ENCODE results near the gene DDR2.
"Not testable (repeated sequence)": the region's sequence is repeated elsewhere in the genome, so short reads cannot be mapped to it uniquely, and the experiment has no call there.

The DDR2 gene

GRCh38 chr1:162779043-162779442, 146.8 kb downstream of the DDR2 start:
- DNase-seq (ENCODE audit: low read depth), result no peak

DNA sequence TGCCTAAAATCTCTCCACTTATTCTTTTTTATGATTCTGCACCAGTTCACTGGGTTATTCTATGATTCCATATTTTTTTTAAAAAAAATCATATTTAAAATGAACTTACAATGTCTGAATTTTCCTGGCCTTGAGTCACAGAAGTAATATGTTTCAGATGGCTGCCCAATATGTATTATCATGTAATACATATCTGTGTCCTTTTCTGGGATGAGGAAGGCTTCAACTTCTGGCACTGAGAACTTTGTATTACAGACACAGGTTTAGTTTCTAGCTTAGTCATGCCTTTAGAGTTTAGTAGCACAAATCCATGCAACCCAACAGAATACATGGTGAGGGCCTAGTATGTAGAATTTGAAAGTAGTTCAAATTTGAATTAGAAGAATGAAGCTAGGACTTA, 150.4 kb downstream of the DDR2 start:
- no peak for DNase-seq (ENCODE audit: low read depth)

- DNase-seq (ENCODE audit: low read depth), result not testable (repeated sequence)
Observed at GRCh38 chr1:162784926-162785325, 152.7 kb downstream of the DDR2 start.

- not testable (repeated sequence) for DNase-seq (ENCODE audit: low read depth)
Observed at GRCh38 chr1:162788783-162789182, 156.5 kb downstream of the DDR2 start.

DNA sequence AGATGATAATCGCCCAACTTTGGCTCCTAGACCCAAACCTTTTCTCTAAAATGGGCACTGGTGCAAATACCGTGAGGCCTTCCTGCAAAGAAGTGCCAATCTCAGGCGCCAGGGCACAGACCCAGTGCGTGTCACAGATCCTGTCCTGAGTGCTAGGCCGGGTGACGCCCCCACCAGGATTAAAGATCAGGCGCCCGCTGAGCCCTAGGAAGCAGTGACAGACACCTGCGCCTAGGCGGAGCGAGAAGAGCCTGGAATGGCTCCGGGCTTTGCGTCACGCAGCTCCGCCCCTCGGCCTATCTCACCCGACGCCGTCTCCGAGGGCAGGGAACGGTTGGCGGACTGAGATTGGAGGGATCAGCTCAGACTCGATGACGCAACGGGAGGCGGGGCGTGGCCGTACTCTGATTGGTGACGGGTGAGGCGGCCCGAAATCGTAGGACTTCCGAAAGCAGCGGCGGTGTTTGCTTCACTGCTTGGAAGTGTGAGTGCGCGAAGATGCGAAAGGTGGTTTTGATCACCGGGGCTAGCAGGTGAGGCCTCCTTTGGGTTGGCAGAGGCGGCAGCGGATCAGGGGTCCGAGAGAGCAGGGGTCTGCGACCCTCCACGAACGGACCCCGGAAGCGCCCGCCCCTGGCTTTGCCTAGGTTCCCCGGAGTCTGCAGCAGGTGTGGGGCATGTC, 158.2 kb downstream of the DDR2 start, which contains the start of gene HSD17B7:
Gene HSD17B7, plus strand, starts transcription at position 400 of the 682 bp plus-strand sequence. Its CDS starts 99 bp downstream, at position 499.
- peak; percentile 51 for DNase-seq (ENCODE audit: low read depth)

DNA sequence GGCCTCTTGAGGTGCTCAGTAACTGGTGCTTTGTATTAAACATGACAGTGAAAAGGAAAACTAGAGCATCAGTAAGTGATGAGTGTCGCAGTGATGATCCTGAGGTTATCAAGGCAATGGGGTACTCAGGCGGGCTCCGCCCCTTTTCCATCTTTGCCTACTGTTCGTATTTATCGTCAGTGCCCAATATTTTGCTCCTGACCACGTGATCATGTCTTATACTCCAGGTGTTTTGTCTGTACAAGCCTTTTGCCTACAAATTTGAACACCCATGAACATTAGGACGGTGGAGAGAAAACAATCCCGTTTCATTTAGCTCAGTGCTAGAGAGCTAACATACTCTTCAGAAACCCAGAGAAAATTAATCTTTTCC, 158.7 kb downstream of the DDR2 start:
- not testable (repeated sequence) for DNase-seq (ENCODE audit: low read depth)

- not testable (repeated sequence) for DNase-seq (ENCODE audit: low read depth)
Observed at GRCh38 chr1:162794284-162794683, 162.0 kb downstream of the DDR2 start.

DNA sequence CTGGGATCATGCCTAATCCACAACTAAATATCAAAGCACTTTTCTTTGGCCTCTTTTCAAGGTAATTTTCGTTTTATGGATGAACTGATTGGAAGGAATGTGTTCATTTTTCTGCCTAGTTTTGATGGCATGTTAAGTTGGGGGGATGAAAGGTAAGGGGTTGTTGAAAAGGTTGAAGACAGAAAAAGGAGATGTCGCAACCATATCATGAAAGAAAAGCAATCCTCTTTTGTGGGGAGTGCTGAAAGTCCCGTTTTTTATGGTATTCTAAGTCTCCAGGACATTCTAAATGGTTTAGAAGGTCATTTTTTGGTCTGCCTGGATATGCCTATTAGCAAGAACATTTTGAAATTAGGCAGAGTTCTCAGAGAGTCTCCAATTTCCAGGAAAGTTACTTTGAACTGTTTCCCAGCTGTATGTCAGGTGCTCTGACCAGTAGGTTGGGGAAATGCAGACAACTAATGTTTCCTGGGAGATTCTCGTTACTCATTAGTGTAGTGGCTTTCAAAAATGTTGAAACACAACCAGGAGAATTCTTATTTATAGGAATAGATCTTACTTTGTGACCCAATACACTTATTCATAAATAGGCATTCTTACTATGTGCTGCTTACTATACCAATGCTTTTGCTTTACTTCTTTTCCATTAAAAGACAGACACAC, 164.5 kb downstream of the DDR2 start:
- DNase-seq (ENCODE audit: low read depth), result not testable (repeated sequence)

GRCh38 chr1:162799995-162800830, 167.9 kb downstream of the DDR2 start:
- not testable (repeated sequence) for DNase-seq (ENCODE audit: low read depth)

DNA sequence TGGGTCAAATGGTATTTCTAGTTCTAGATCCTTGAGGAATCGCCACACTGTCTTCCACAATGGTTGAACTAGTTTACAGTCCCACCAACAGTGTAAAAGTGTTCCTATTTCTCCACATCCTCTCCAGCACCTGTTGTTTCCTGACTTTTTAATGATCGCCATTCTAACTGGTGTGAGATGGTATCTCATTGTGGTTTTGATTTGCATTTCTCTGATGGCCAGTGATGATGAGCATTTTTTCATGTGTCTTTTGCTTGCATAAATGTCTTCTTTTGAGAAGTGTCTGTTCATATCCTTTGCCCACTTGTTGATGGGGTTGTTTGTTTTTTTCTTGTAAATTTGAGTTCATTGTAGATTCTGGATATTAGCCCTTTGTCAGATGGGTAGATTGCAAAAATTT, 175.2 kb downstream of the DDR2 start:
- not testable (repeated sequence) for DNase-seq (ENCODE audit: low read depth)

- DNase-seq (ENCODE audit: low read depth), result not testable (repeated sequence)
Observed at GRCh38 chr1:162812357-162812756, 180.1 kb downstream of the DDR2 start.

DNA sequence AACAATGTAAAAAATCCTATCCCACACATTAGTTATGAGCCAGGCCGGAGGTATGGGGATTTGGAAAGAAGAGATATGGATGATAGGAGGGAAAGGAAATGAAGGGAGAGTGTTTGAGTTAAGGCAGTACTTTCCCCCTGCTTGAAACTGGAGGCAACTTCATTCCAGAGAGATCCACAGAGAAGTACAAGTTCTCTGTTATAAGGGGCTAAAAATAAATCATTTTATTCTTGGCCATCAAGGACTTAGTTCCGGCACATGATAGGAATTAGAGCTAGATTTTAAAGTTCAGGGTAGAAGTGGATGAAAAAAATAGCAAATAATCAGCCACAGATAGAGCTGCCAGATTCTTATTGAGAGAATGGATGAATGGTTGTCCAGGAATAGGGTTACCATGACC, 185.9 kb downstream of the DDR2 start:
- DNase-seq (ENCODE audit: low read depth), result not testable (repeated sequence)

GRCh38 chr1:162818666-162819065, 186.4 kb downstream of the DDR2 start:
- DNase-seq (ENCODE audit: low read depth), result not testable (repeated sequence)

DNA sequence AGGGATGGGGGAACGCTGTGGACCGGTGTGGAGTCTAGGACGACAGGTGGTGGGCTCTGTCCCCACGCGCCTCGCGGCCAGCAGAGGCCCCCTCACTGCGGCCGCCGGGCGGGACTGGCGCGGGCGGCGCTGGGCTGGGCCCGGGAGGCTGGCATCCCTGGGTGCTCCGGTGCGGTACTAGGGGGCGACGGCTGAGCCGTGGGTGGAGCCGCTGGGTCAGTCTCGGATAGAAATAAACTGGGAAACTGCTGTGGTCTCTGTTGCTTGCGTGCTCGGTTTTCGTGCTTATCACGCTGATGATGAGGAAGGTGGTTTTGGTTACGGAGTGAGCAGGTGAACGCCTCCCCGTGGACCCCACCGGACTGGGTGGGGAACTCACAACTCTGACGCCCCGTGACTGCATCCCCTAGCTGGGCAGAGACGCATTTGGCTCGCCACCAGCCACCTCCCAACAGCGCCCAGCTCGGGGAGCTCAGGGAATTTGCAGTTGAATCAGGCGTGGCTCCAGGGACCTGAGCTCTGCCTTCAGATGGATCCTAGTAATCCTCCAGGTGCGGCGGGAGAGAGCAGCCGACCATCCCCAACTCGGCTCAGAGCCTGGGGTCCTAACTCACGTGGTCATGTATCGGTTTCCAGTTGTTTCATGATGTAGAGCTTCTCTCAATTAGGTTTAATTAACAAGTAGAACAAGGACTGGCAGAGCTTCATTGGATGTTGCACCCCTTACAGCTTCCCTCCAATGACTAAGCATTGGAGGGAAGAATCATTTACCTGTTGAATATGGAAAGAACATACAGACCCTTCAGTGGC, 190.3 kb downstream of the DDR2 start:
- DNase-seq (ENCODE audit: low read depth), result no peak

DNA sequence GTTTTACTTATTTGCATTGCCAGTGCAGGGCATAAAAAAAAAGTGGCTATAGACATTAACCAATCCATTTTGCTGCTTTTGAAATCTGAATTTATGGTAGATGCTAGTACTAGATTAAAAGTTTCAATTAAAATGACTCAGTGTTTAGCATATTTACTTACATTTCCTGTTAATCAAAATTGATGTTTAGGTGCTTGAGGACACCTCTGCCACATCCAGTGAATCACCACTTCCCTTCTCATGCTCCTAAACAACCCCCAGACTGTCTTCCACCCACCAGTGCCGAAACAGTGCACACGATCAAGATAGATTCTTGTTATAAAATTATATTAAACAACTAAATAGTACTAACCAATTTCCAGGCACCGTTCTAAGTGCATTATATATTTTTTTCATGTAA, 191.0 kb downstream of the DDR2 start:
- DNase-seq (ENCODE audit: low read depth), result no peak

DNA sequence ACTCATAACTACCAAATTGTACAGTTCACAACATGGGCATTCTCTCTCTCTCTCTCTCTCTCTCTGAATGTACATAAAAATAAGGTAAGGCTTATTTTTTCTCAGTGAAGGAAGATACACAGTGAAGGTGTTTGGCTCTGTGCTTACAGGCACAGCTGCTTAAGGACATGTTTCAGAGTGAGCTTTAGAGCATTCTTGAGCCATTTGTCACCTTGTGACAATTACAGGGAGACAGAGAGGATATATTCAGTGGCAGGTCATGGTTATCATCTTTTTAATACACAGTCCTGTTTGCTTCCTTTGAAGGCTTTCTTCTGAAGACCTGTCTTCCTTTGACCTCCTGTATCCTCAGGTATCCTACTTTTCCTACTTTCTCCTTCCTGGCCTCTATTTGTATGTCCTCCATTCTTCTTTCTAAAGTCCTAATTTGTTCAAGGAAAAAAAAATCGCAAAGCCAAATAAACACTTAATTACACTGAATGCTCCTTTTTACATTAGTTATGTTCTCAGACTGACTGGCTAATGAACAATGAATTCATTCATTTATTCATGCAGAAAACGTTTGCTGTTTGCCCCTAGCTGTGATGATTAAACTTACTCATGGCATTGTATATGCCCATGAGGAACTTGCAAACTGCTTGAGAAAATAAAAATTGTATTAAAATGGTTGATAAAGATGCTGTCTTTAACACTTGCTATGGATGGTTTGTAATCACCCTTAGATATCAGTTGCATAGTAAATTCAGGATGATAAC, 191.7 kb downstream of the DDR2 start:
- no peak for DNase-seq (ENCODE audit: low read depth)

- no peak for DNase-seq (ENCODE audit: low read depth)
Observed at GRCh38 chr1:162829268-162829667, 197.0 kb downstream of the DDR2 start.

DNA sequence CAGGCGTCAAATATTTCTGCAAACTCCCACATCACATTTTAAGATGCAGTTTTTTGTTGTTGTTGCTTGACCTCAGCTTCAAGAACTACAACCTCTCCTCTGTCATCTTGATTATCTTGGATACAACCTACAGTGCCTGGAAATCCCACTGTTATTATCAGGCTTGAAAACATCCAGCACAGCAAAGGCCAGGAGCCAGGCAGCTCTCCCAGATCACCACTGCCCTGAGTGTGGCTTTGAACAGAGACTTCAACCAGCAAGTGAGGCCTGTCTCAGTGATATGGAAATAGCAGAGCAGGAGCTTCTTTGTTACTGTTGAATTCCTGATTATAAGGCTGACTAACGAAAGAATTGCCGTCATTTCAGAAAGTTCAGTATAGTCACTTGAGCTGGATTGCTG, 200.2 kb downstream of the DDR2 start:
- no peak for DNase-seq (ENCODE audit: low read depth)

- DNase-seq (ENCODE audit: low read depth), result no peak
Observed at GRCh38 chr1:162835157-162835899, 203.1 kb downstream of the DDR2 start.

Measured in activated gamma-delta T cell treated with anti-CD3 and anti-CD28 coated beads, Interleukin-2, amount 50 U/mL, for 16 hours (primary cell).